ENCODE data around the gene TMEM253. TPM values are rescaled to one million over a fixed set of nuclear protein-coding genes. Genes with fewer than 3 reads are reported as not detected.

TMEM253 gene
- total RNA-seq, 1 experiment from 2014 or later, result 0.20 TPM

- in situ Hi-C loops (cut with HindIII; ENCODE audit: low pct_unique_long_range_greater_than_20kb, low sequenced_read_pairs), result no loop called here
- peak; percentile 67 for DNase-seq (ENCODE audit: low read depth)
Measured at GRCh38 chr14:21084998-21085853, 15.6 kb upstream of the TMEM253 start.

- in situ Hi-C loops (cut with HindIII; ENCODE audit: low pct_unique_long_range_greater_than_20kb, low sequenced_read_pairs), result no loop called here
- DNase-seq (ENCODE audit: low read depth), result no peak
Measured at GRCh38 chr14:21086908-21087293, 14.0 kb upstream of the TMEM253 start.

GRCh38 chr14:21087294-21088091 is 13.4 kb upstream of the TMEM253 start:
- DNase-seq (ENCODE audit: low read depth), result peak; percentile 67
- in situ Hi-C loops (cut with HindIII; ENCODE audit: low pct_unique_long_range_greater_than_20kb, low sequenced_read_pairs), result no loop called here

GRCh38 chr14:21088687-21089086 is 12.2 kb upstream of the TMEM253 start:
- DNase-seq (ENCODE audit: low read depth), result no peak
- in situ Hi-C loops (cut with HindIII; ENCODE audit: low pct_unique_long_range_greater_than_20kb, low sequenced_read_pairs), result no loop called here

- DNase-seq (ENCODE audit: low read depth), result no peak
- in situ Hi-C loops (cut with HindIII; ENCODE audit: low pct_unique_long_range_greater_than_20kb, low sequenced_read_pairs), result no loop called here
Measured at GRCh38 chr14:21089271-21089670, 11.6 kb upstream of the TMEM253 start.

GRCh38 chr14:21089877-21090193 is 11.0 kb upstream of the TMEM253 start:
- in situ Hi-C loops (cut with HindIII; ENCODE audit: low pct_unique_long_range_greater_than_20kb, low sequenced_read_pairs), result no loop called here
- DNase-seq (ENCODE audit: low read depth), result no peak

GRCh38 chr14:21090194-21090939 is 10.5 kb upstream of the TMEM253 start:
- in situ Hi-C loops (cut with HindIII; ENCODE audit: low pct_unique_long_range_greater_than_20kb, low sequenced_read_pairs), result no loop called here
- DNase-seq (ENCODE audit: low read depth), result no peak

- in situ Hi-C loops (cut with HindIII; ENCODE audit: low pct_unique_long_range_greater_than_20kb, low sequenced_read_pairs), result no loop called here
- no peak for DNase-seq (ENCODE audit: low read depth)
Measured at GRCh38 chr14:21090940-21091663, 9.8 kb upstream of the TMEM253 start.

GRCh38 chr14:21091821-21092272 is 9.0 kb upstream of the TMEM253 start:
- in situ Hi-C loops (cut with HindIII; ENCODE audit: low pct_unique_long_range_greater_than_20kb, low sequenced_read_pairs), result no loop called here
- DNase-seq (ENCODE audit: low read depth), result no peak

- in situ Hi-C loops (cut with HindIII; ENCODE audit: low pct_unique_long_range_greater_than_20kb, low sequenced_read_pairs), result no loop called here
- DNase-seq (ENCODE audit: low read depth), result peak; percentile 55
Measured at GRCh38 chr14:21092273-21093011, 8.4 kb upstream of the TMEM253 start.

GRCh38 chr14:21093018-21093417 is 7.8 kb upstream of the TMEM253 start:
- in situ Hi-C loops (cut with HindIII; ENCODE audit: low pct_unique_long_range_greater_than_20kb, low sequenced_read_pairs), result no loop called here
- DNase-seq (ENCODE audit: low read depth), result no peak

- DNase-seq (ENCODE audit: low read depth), result peak; percentile 87
- in situ Hi-C loops (cut with HindIII; ENCODE audit: low pct_unique_long_range_greater_than_20kb, low sequenced_read_pairs), result no loop called here
Measured at GRCh38 chr14:21093769-21094681, 6.8 kb upstream of the TMEM253 start.

- in situ Hi-C loops (cut with HindIII; ENCODE audit: low pct_unique_long_range_greater_than_20kb, low sequenced_read_pairs), result no loop called here
- DNase-seq (ENCODE audit: low read depth), result no peak
Measured at GRCh38 chr14:21095430-21096205, 5.2 kb upstream of the TMEM253 start.

- no peak for DNase-seq (ENCODE audit: low read depth)
Measured at GRCh38 chr14:21096438-21096837, 4.4 kb upstream of the TMEM253 start.

GRCh38 chr14:21096978-21097635 is 3.8 kb upstream of the TMEM253 start:
- no peak for DNase-seq (ENCODE audit: low read depth)
- in situ Hi-C loops (cut with HindIII; ENCODE audit: low pct_unique_long_range_greater_than_20kb, low sequenced_read_pairs), result no loop called here

More at GRCh38 chr14:21096438-21096837, 4.4 kb upstream of the TMEM253 start:
- in situ Hi-C loops (cut with HindIII; ENCODE audit: low pct_unique_long_range_greater_than_20kb, low sequenced_read_pairs), result no loop called here
